Stimulated activated CD8-positive, alpha-beta memory T cell treated with anti-CD3 and anti-CD28 coated beads, Interleukin-12 subunit alpha, Interleukin-12 subunit beta, amount 100 ng/mL, for 4 hours (primary cell): ENCODE results near the gene TEAD1.

Source experiments
- DNase-seq: peaks from one replicate; pipeline ENCODE4 v3.0.0-alpha.2; 2020; ENCODE audit warnings: low read depth

TEAD1 gene

GRCh38 chr11:12811861-12812260 is 137.6 kb downstream of the TEAD1 start:
- DNase-seq: no peak

DNA sequence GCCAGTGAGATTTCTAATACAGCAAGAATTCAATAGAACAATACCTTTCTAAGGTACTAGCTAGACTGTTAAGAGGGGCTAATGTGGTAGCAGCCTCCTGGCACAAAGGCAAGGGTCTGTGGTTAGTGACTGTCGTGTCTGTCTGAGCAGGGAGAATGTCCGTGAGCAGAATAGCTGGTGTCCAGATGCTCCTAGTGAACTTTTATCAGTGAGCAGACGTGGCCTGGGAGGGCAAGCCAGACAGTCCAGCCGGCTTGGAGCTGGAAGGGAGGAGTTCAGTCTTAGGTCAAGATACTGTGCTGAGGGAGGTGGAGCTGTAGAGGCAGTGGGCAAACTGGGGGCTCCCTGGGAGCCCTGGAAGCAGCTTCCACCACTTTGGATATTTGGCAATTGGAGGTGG is 138.6 kb downstream of the TEAD1 start:
- DNase-seq: no peak

DNA sequence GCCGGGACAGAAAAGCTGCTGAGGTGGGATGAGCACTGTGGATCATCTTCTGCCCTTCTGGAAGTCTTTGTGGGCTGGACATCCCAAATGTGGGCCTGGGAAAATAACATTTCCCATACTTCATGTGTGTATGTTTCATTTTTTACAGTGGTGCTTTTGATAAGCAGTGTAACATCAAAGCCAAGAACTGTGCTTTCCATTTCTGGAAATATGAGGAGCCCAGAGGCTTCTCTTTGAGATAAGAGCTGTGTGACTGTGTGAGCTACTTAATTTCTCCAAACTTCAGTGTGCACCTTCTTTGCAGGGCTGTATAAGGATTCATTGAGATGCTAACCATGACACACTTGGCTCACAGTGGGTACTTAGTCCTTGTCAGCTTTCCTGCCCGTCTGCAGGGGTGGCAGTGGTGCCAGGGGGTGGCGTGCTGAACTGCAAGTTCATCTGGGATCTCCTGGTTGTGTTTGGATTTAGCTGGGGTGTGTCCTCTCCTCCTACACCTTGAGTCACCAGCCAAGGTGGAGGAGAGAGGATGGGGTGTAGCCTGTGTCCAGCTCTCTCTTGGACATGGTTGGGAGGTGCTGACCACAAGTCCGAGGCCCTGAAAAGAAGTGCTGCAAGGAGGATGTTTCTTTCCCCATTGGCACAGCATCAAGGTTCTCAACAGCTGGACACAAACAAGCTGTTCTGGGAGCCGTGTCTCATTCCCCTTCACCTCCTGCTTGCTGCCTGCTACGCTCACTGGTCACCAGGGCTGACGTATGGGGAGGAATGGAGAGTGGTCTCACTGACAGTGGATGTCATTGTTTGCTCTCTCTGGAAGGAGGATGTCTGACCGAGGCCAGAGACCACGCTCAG is 139.4 kb downstream of the TEAD1 start:
- no peak for DNase-seq

- DNase-seq: no peak
Observed at GRCh38 chr11:12815129-12815480, 140.9 kb downstream of the TEAD1 start.

GRCh38 chr11:12815931-12816494 is 141.8 kb downstream of the TEAD1 start:
- DNase-seq: no peak

GRCh38 chr11:12817681-12818332 is 143.6 kb downstream of the TEAD1 start:
- no peak for DNase-seq

- no peak for DNase-seq
Observed at GRCh38 chr11:12818333-12819015, 144.3 kb downstream of the TEAD1 start.

- DNase-seq: no peak
Observed at GRCh38 chr11:12822392-12823022, 148.3 kb downstream of the TEAD1 start.

- no peak for DNase-seq
Observed at GRCh38 chr11:12824281-12825041, 150.2 kb downstream of the TEAD1 start.

- DNase-seq: no peak
Observed at GRCh38 chr11:12826441-12826840, 152.2 kb downstream of the TEAD1 start.

DNA sequence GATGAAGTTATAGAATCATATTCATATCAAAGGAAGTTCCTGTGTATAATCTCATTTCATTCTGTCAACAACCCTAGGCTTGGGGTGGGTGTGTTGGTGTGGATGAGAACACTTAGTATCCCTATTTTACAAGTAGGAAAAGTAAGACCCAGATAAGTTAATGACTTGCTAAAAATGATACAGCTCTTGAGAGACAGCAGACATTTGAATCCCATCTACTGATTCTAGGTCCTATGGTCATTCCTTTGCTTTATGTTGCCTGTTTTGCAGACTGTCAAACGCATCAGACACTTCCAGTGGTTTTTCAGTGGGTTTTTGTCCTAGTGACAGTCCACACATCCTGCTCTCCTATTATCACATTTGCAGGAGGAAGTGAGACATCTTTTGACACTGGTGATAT is 153.1 kb downstream of the TEAD1 start:
- DNase-seq: no peak

DNA sequence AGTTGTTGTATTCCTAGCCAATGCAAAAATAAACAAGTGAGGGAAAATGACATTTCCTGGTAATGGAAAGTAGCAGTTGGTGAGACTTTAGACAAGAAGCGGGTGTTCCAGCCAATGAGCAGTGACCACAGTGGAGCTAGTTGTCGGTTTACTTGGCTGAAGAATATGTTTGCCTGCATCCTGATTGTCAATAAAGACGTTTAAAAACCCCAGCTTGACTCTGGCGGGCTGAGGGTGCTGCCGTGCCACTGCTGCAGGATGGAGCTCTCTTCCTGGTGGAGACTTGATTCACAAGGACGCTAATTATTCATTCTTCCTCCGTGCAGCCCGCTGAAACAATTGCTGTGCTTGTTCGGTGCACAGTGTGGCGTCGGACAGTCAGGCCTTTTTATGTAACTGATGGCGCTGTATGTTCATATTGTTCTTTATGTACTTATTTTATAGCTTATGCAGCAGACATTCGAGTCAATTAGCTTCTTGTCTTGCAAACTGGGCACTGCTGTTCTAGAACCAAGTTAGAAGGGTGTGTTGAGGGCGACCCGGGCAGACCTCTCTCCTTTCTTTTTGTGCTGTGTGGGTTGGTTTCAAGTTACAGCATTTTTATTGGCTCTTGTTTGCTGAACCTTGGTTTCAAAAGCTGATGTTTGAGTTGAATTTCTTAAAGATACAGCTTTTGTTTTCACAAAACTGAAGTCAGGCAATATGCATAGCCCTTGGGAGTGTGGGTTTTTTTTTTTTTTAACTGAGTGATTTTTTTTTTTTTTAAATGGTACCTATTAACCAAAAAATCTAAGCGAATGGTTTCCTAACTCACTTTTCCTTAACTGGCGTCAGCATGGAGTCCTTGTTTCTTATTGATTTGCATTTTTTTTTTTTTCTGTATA is 153.9 kb downstream of the TEAD1 start:
- DNase-seq: no peak

- no peak for DNase-seq
Observed at GRCh38 chr11:12829131-12829530, 154.9 kb downstream of the TEAD1 start.

GRCh38 chr11:12829540-12830314 is 155.5 kb downstream of the TEAD1 start:
- DNase-seq: no peak

DNA sequence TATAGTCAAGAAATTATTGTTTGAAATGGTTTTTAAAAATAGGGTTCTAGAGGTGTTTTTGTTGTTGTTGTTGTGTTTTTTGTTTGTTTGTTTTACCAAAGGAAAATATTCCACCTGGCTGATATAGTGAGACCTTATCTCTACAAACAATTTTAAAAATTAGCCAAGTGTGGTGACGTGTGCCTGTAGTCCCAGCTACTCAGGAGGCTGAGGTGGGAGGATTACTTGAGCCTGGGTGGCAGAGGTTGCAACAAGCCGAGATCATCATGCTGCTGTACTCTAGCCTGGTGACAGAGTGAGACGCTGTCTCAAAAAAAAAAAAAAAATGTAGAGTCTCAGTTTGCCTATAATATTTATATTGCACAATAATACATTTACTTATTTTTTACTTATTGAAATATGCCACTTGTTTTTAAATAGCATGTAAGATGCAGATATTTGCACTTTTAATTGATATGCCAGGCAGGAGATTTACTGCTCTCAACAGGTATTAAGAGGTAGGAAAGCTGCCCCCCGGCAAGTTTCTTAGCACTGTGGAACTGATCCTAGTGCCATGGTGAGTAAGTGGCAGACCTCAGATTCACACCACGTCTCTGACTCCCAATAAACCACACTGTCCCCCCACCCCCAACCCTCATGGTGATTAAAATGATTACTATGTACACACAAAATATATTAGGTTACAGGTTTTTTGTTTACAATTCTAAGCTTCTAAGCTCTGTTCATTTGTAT is 157.4 kb downstream of the TEAD1 start:
- no peak for DNase-seq

GRCh38 chr11:12832480-12833224 is 158.4 kb downstream of the TEAD1 start:
- no peak for DNase-seq

GRCh38 chr11:12834166-12834565 is 159.9 kb downstream of the TEAD1 start:
- DNase-seq: no peak

GRCh38 chr11:12834630-12835029 is 160.4 kb downstream of the TEAD1 start:
- no peak for DNase-seq
